SU-DHL-6 (cell line): ENCODE data around the gene SLTM.
"Not testable (repeated sequence)": the region's sequence is repeated elsewhere in the genome, so short reads cannot be mapped to it uniquely, and the experiment has no call there.

ENCODE experiments used
- CTCF ChIP-seq: fragments of 200-600 bp; sonication (generic); IDR thresholded peaks from one replicate; pipeline ENCODE4 v1.5.1; 2017; ENCODE audit warnings: antibody characterized with exemption, mild to moderate bottlenecking, low read length, moderate library complexity; ENCODE audit not compliant: insufficient read depth, poor library complexity, severe bottlenecking
- EZH2phosphoT487 ChIP-seq: fragments of 200-600 bp; sonication (generic), shearing (Covaris generic); conservative IDR thresholded peaks from 2 replicates; pipeline ENCODE4 v1.6.1; 2018; ENCODE audit warnings: mild to moderate bottlenecking, antibody characterized with exemption, low read length, moderate library complexity, mixed read lengths

- not testable (repeated sequence) for TF ChIP-seq CTCF, EZH2phosphoT487
Measured at GRCh38 chr15:58856621-58857020, 76.9 kb downstream of the SLTM start.
